Stimulated activated CD8-positive, alpha-beta memory T cell treated with anti-CD3 and anti-CD28 coated beads, Interleukin-15, amount 100 ng/mL, for 4 hours (primary cell): ENCODE measurements around the gene NSUN4.
"Not testable (repeated sequence)": the region's sequence is repeated elsewhere in the genome, so short reads cannot be mapped to it uniquely, and the experiment has no call there.

ENCODE experiments used
- DNase-seq, 2 donors: peaks; one replicate each; pipeline ENCODE4 v3.0.0-alpha.2; 2020; ENCODE audit warnings: low read depth in 2 of 2

The NSUN4 gene

GRCh38 chr1:46340404-46341221 lies at the start of gene NSUN4:
Gene NSUN4, plus strand, starts transcription at chr1:46340807. Its CDS starts 20 bp downstream, at chr1:46340827.
- DNase-seq: peak; percentile 64 to 70

DNA sequence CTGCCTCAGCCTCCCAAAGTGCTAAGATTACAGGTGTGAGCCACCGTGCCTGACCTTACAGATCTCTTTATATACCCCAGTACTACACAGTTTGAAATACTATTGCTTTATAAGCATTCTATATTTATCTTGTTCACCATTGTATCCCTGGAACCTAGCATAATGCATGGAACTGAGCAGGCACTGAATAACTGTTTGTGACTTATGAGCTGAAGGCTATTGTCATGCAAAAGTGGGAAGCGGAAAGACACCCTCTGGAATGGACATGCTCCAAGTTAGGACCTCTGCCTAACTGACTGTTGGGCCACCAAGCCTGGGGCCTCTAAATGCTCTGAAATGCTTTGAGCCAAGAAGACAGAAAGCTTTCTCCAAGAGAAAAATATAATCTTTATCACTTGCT lies 45.3 kb upstream of the NSUN4 start:
- DNase-seq: no peak

DNA sequence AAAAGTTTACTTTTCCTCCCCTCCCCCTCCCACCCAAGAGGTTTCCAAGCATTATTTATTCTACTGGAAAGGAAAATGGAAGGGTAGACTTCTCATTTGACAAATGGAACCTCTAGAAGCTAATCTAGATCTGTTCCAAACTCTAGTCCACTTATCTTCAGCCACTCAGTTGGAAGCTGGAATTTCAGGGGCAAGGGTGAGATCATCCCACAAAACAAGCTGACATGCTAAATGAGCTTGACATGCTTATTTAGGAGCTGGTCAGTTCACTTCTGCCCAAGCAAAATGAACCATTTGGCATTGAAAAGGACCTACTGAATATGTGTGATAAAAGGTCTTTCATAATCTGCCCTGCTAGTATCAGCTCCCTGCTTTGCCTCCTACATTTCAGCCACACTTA lies 42.2 kb upstream of the NSUN4 start:
- no peak for DNase-seq

- no peak for DNase-seq
Measured at GRCh38 chr1:46300673-46301405, 39.8 kb upstream of the NSUN4 start.

DNA sequence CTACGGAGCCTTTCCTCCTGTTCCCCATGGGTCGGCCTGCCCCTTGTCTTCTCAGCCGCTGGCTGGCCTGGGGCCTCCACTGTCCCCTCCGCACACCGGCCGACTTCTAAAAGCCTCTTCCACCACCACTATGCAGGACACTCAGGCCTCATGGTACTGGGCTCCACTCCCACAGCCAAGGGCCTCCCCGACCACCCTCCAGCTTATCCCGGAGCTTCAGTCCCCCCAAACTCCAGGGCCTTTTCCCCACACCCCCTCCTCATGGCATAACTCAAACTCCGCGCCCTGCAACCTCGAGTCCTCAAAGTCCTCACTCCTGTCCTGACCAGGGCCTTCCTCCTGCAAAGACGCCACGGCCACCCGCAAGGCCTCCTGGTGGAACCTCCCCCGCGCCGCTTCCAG lies 39.2 kb upstream of the NSUN4 start:
- no peak for DNase-seq

- peak in 1 of 2 donors; percentile 16 for DNase-seq
Measured at GRCh38 chr1:46301808-46302640, 38.6 kb upstream of the NSUN4 start.

DNA sequence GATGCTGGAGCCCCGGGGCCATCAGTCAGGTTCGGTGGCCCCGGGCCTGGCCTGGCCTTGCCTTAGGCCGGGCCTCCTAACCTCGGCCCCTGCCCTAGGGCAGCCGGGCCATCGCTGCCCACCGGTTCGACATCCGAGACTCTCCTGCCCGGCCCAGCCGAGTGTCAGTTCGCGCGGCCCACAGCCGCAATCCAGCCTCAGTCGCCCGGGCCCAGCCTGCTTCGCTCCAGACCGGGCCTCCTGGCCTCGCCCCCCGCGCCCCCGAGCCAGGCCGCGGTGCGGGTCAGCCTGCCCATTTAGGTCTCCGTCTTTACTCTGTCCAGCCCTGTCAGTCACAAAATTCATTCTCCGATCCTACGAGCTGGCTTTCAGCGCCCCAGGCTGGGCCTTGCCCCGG lies 38.0 kb upstream of the NSUN4 start:
- peak in 1 of 2 donors; percentile 16 for DNase-seq

GRCh38 chr1:46303038-46303871 lies 37.4 kb upstream of the NSUN4 start, which contains the start of the genes LRRC41 and UQCRH:
Gene LRRC41, minus strand, starts transcription at chr1:46303616. Its CDS starts 294 bp downstream, at chr1:46303322.
Gene UQCRH, plus strand, starts transcription at chr1:46303698. Its CDS starts 69 bp downstream, at chr1:46303767.
- peak; percentile 83 to 88 for DNase-seq

GRCh38 chr1:46303872-46304326 lies 36.7 kb upstream of the NSUN4 start:
- no peak for DNase-seq

DNA sequence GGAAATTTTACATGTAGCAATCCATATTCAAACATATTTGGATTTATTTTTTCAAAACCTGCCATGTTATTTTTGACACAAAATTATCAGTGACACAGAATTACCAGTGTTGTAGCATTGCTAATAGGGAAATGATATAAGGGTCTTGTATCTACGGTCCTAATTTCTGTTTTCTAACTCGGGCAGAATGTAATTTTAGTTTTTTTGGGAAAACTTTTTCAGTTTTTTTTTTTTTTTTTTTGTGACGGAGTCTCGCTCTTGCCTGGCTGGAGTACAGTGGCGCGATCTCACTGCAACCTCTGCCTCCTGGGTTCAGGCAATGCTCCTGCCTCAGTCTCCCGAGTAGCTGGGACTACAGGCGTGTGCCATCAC lies 34.5 kb upstream of the NSUN4 start:
- no peak for DNase-seq

GRCh38 chr1:46309401-46310159 lies 31.0 kb upstream of the NSUN4 start:
- DNase-seq: no peak

GRCh38 chr1:46310321-46310720 lies 30.3 kb upstream of the NSUN4 start:
- DNase-seq: no peak

- DNase-seq: no peak
Measured at GRCh38 chr1:46315669-46316403, 24.8 kb upstream of the NSUN4 start.

GRCh38 chr1:46317323-46317722 lies 23.3 kb upstream of the NSUN4 start:
- no peak for DNase-seq

GRCh38 chr1:46319301-46319700 lies 21.3 kb upstream of the NSUN4 start:
- DNase-seq: not testable (repeated sequence)

- DNase-seq: not testable (repeated sequence)
Measured at GRCh38 chr1:46319960-46320914, 20.4 kb upstream of the NSUN4 start.

GRCh38 chr1:46322191-46322590 lies 18.4 kb upstream of the NSUN4 start:
- DNase-seq: not testable (repeated sequence)
